NCI-H1417 (cell line): ENCODE data around the gene SLBP.

Experiments
- DNase-seq, 3 experiments: peaks; one replicate each; lab custom pipeline; 2025; lab: John Stamatoyannopoulos, UW

Gene SLBP

GRCh38 chr4:1726146-1726934, 14.2 kb upstream of the SLBP start:
- peak; percentile 67 to 88 (median 82) for DNase-seq

GRCh38 chr4:1725521-1725920, 13.4 kb upstream of the SLBP start:
- DNase-seq: no peak

GRCh38 chr4:1723131-1723801, 11.1 kb upstream of the SLBP start:
- DNase-seq: no peak

- no peak for DNase-seq
Measured at GRCh38 chr4:1722551-1723118, 10.5 kb upstream of the SLBP start.

GRCh38 chr4:1721666-1722550, 9.8 kb upstream of the SLBP start:
- DNase-seq: peak in 2 of 3 experiments; percentile 52 to 54

GRCh38 chr4:1721003-1721665, 9.0 kb upstream of the SLBP start, which contains the start of the genes TACC3 and TMEM129:
TSS of gene TACC3 (plus strand) at chr4:1721521. CDS start at chr4:1723422, 1,901 bp downstream.
TSS of gene TMEM129 (minus strand) at chr4:1721323. CDS start at chr4:1720837, 486 bp downstream.
- DNase-seq: peak; percentile 96 to 99 (median 98)

- peak; percentile 49 to 74 (median 70) for DNase-seq
Measured at GRCh38 chr4:1720163-1720983, 8.3 kb upstream of the SLBP start.

- DNase-seq: peak in 1 of 3 experiments; percentile 27
Measured at GRCh38 chr4:1718095-1718850, 6.2 kb upstream of the SLBP start.

GRCh38 chr4:1717129-1718094, 5.3 kb upstream of the SLBP start:
- peak in 2 of 3 experiments; percentile 65 to 75 for DNase-seq

- DNase-seq: no peak
Measured at GRCh38 chr4:1716065-1716945, 4.2 kb upstream of the SLBP start.

GRCh38 chr4:1715002-1715758, 3.1 kb upstream of the SLBP start:
- DNase-seq: no peak

GRCh38 chr4:1714303-1715001, 2.3 kb upstream of the SLBP start:
- DNase-seq: no peak

GRCh38 chr4:1713003-1713851, 1.1 kb upstream of the SLBP start:
- DNase-seq: no peak

GRCh38 chr4:1711571-1712215, 426 bp downstream of the SLBP start:
- DNase-seq: peak; percentile 27 to 72 (median 71)
